ENCODE data around the gene GCFC2. TPM values are rescaled to one million over a fixed set of nuclear protein-coding genes. Genes with fewer than 3 reads are reported as not detected.
"Not testable (repeated sequence)": the region's sequence is repeated elsewhere in the genome, so short reads cannot be mapped to it uniquely, and the experiment has no call there.

The GCFC2 gene
- total RNA-seq: 10 to 100 TPM; 30.1 to 31.4 TPM

DNA sequence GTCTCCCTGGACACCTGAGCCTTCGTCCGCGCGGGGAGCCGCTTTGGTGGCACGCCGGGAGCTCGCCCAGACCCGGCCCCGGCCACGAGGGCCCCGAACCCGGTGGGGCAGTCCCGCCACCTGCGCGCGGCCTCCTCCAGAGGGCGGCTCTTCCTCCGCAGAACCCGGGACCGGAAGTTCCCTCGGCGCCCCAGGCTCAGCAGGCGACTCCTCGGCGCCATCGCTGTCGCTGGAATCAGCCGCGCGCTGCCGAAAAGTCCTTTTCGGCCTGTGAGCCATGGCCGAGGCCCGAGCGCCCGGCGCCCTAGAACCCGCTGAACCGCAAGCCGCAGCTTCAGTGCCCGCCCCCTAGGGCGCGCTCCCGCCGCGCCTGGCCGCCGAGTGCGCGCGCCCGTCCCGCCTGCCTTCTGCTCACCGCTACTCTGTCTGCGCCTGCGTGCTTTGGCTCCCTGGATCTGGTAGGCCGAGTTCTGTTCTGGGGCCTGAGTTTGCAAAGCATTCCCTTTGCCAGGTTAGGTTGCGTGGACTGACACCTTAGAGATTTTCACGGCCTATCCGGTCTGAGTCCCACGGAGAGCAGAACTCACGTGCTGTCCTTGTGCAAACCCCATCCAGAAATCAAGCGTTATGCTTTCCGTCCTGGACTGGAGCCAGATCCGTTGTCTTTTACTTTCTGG, at the start of gene GCFC2:
Gene GCFC2, minus strand, starts transcription at position 339 of the 677 bp plus-strand sequence. Its CDS starts 60 bp downstream, at position 279.
- CTCF ChIA-PET: no interaction called here
- POLR2A ChIA-PET: interaction anchor here (0.6 to 2.3 kb wide), 2 partner anchors 63 to 64 kb away, joined by 4 to 11 read pairs; partner anchors contain the start of gene MRPL19

- ChIA-PET CTCF (no interaction called here), POLR2A (no interaction called here)
Measured at GRCh38 chr2:75752828-75753227, 42.1 kb upstream of the GCFC2 start.

DNA sequence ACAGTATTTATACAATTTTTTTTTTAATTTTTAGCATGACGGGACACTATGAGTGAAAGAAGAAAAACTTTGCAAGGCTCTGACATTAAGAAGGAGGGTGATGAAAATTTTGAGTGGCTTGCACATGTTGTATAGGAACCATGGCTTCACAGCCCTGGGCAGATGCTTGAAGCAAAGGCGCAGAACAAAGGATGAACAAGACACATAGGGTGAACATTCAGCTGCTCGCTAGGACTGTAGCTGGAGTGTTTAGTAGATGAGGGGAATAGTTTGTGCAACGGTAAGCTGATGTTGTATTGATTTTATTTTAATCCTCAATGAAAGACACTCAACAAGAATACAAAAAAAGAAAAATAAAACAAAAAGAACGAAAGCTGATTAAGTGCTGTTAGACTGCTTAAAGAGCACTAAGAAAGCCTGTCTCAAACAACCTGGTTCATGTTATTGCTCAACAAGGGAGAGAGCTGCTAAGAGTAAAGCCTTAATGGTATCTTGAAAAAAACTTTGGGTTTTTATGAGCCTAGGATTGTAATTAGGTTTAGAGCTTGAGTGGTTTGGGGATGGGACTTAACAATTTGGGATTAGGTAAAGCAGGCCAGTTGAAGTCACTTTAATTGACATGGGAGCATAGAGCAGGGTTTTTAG, 41.2 kb upstream of the GCFC2 start:
- ChIA-PET POLR2A (no interaction called here), CTCF (no interaction called here)

DNA sequence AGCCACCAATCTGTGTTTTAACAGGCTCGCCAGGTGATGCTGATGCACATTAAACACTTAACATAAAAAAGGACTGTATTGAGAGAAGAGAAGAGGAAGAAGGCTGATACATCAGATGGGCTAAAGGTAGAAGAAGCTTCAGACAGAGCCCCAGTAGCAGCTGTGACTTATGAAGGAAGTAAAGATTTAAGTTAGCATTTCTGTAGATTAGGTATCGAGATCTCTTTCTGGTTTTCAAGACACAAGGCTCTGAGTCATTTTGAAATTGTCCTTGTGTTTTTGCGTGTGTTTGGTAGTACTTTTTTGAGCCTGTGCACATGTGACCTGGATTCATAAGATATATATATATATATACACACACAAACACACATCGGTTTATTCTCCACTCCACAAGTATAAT, 40.6 kb upstream of the GCFC2 start:
- ChIA-PET POLR2A (no interaction called here), CTCF (no interaction called here)

GRCh38 chr2:75737961-75738360, 27.2 kb upstream of the GCFC2 start:
- ChIA-PET CTCF (no interaction called here), POLR2A (no interaction called here)

DNA sequence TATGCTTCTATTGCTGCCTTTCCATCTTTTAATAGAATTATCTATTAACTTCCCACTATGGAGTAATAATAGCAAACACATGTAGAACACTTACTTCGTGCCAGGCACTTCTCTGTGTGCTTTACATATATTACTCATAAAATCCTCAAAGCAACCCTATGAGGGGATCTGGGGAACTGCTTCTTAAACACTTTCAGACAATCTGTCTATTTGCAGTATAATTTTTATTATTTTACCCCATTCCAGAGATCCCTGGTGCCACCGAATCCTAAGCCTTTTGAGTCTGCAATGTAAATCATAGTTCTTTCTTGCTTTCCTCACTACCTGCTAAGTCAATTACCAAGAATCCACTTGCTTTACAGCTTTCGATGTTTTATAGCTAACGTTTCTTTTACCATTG, 25.6 kb upstream of the GCFC2 start:
- ChIA-PET POLR2A (no interaction called here), CTCF (no interaction called here)

- CTCF ChIA-PET: no interaction called here
- POLR2A ChIA-PET: no interaction called here
Measured at GRCh38 chr2:75729861-75730260, 19.1 kb upstream of the GCFC2 start.

GRCh38 chr2:75728614-75729419, 18.1 kb upstream of the GCFC2 start:
- CTCF ChIA-PET: no interaction called here
- POLR2A ChIA-PET: interaction anchor here (0.7 kb wide), 1 partner anchor 115 kb away, joined by 6 read pairs; no protein-coding TSS in a partner anchor

DNA sequence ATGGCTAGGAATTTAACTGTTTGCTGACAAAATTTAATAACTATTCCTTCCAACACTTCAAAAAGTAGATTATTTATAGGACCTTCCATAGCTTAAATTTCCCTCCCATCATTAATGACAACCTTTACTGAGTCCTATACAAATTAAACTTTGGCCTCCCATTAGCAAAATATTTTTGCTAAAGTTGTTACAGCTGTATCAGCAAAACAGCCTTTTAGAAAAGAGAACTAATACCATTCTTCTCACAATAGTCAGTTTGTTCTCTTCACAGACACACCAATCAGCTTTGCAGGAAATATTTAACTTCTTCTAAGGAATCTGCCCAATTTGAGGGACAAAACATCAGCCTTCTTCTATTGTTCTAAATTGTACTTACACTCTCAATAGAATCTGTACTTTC, 12.0 kb upstream of the GCFC2 start:
- POLR2A ChIA-PET: no interaction called here
- CTCF ChIA-PET: no interaction called here

DNA sequence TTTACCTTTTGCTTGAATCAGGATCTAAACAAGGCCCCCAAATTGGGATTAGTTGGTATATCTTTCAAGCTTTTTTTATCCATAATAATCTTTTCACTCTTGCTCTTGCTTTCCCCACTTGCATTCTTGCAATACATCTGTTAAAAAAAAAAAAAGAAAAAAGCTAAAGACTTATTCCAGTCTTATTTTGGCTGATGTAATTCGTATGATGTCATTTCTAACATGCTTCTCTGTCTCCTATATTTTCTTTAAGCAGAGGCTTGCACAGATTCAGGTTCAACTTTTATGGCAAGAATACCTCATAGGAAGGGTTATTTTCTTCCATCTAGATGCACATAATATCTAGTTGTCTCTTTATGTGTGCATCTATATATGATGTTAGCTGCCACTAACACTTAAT, 9.8 kb upstream of the GCFC2 start:
- CTCF ChIA-PET: no interaction called here
- POLR2A ChIA-PET: no interaction called here

DNA sequence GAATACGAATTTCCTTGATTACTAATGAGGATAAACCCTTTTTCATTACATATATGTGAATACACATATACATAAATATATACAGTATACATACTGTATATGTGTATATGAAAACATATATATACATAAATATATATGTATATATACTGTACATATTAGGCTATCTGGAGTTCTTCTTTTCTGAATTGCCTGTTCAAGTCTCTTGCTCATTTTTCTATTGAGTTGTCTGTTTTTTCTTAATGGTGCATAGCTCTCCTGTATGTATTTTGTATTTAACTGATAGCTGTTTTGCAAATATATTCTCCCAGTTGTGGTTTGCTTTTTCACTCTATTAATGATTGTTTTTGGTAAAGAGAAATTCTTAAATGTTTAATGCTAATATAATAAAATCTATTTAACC, 8.9 kb upstream of the GCFC2 start:
- POLR2A ChIA-PET: no interaction called here
- CTCF ChIA-PET: no interaction called here

DNA sequence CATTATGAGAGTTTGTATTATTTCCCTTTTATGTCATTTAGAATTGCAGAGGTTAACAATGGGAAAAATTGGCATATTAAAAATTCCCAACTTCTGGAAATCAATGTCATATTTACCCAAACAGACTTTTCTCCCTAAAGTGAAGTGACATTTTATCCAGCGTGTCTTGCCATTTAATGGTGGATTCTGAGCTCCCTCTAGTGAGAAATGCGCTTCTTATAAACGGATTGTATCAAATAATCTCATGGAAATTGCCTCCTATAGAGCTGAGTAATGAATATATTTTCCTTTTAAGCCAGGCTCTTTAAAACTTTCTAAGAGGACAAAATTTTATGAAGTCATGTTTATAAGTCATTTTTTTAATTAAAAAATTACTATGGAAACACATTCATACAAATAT, 5.7 kb upstream of the GCFC2 start:
- CTCF ChIA-PET: no interaction called here

GRCh38 chr2:75711590-75711989, 875 bp upstream of the GCFC2 start:
- CTCF ChIA-PET, POLR2A ChIA-PET: not testable (repeated sequence)

More for the DNA sequence above, 5.7 kb upstream of the GCFC2 start:
- POLR2A ChIA-PET: no interaction called here

DNA sequence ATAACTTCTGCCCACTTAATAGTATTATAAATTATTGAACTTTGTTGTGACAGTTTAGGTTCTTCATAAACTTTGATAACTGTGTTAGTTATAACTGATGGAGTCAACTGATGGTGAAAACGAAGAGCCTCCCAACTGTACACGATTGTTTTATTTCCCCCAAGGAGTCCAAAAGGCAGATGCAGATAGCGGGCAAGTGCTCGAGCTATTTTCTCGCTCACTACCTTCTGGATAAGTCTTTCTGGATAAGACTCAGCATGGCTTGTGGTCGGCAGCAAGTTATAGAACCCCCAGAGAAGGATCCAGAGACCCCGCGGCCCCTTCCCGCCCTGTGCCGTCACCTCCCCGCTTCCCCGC, 517 bp downstream of the GCFC2 start:
- ChIA-PET CTCF (no interaction called here), POLR2A (interaction anchor here (0.6 to 2.3 kb wide), 2 partner anchors 62 to 64 kb away, joined by 4 to 11 read pairs; partner anchors contain the start of gene MRPL19)

DNA sequence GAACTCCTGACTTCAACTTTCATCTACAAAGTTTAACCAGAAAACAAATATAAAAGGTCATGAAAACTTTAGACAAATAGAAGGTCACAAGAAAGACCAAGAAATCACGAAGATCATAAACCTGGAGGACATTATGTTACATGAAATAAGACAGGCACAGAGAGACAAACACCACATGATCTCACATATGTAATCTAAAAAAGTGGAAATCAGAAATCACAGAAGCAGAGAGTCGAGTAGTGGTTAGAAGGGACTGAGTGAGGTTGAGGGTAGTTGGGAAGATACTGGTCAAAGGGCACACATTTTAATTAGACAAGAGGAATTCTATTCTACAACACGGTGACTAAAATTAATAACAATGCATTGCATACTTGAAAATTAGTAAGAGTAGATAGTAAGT, 1.4 kb downstream of the GCFC2 start:
- ChIA-PET CTCF (no interaction called here), POLR2A (interaction anchor here (2.3 kb wide), 1 partner anchor 63 kb away, joined by 11 read pairs; the partner anchor contains the start of gene MRPL19)

- POLR2A ChIA-PET: no interaction called here
- CTCF ChIA-PET: no interaction called here
Measured at GRCh38 chr2:75707901-75708300, 2.8 kb downstream of the GCFC2 start.

- ChIA-PET CTCF (interaction anchor here (1.1 kb wide), 1 partner anchor 29 kb away, joined by 3 read pairs; no protein-coding TSS in a partner anchor), POLR2A (interaction anchor here (0.6 kb wide), 1 partner anchor 17 kb away, joined by 8 read pairs; no protein-coding TSS in a partner anchor)
Measured at GRCh38 chr2:75705921-75706320, 4.8 kb downstream of the GCFC2 start.

DNA sequence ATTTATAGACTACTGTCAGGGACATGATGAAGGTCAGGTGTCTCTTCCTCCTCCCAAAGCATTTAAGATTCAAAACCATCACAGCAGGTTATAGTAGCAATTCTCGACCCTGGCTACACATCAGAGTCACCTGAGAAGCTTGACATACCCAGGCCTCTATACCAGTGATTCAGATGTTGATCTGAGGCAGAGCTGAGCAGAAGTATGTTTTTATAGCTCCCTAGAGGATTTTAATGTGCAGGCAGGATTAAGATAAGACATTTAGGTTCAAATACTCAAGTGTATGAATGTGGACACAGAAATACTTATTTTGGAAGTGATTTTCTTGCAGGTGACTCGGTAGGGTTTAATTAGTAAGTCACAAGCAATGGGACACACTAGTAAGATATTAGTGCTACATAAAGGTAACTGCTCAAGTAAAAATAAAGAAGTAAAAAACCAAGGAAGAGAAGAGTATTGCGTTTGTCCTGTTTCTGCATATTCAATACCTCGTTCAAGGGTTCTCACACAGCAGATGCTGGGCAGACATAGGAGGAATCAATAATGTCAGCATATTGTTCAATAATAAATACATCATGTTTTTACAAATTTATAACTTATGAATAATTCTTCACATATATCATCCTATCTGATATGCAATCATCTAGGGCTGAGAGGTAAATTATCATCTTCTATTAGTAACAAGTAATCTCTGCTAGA, 7.0 kb downstream of the GCFC2 start:
- ChIA-PET CTCF (no interaction called here), POLR2A (no interaction called here)

- CTCF ChIA-PET: no interaction called here
- POLR2A ChIA-PET: no interaction called here
Measured at GRCh38 chr2:75702593-75702992, 8.1 kb downstream of the GCFC2 start.

- POLR2A ChIA-PET: no interaction called here
- CTCF ChIA-PET: no interaction called here
Measured at GRCh38 chr2:75698918-75699317, 11.8 kb downstream of the GCFC2 start.
